IMR-90 (cell line): ENCODE measurements around the gene SULT1C4.

Experiments used
- POLR2A ChIP-seq: IDR thresholded peaks from 2 replicates; pipeline ENCODE4 v1.6.1; 2012; ENCODE audit warnings: mild to moderate bottlenecking, low read depth, low read length
- RFX5 ChIP-seq: IDR thresholded peaks from 2 replicates; pipeline ENCODE4 v1.8.0; 2012; ENCODE audit warnings: low read depth, mild to moderate bottlenecking, low read length, moderate library complexity
- TF ChIP-seq, protein P1 (sequence below): conservative IDR thresholded peaks from 2 replicates; pipeline ENCODE4 v1.5.1; 2012; ENCODE audit warnings: mild to moderate bottlenecking, low read depth, low read length, improper control_type of control experiment
- TF ChIP-seq, protein P2 (sequence below): fragments of 150-350 bp; IDR thresholded peaks from 2 replicates; pipeline ENCODE4 v1.6.1; 2016; ENCODE audit warnings: low read depth, mild to moderate bottlenecking, low read length, moderate library complexity, borderline replicate concordance

DNA sequence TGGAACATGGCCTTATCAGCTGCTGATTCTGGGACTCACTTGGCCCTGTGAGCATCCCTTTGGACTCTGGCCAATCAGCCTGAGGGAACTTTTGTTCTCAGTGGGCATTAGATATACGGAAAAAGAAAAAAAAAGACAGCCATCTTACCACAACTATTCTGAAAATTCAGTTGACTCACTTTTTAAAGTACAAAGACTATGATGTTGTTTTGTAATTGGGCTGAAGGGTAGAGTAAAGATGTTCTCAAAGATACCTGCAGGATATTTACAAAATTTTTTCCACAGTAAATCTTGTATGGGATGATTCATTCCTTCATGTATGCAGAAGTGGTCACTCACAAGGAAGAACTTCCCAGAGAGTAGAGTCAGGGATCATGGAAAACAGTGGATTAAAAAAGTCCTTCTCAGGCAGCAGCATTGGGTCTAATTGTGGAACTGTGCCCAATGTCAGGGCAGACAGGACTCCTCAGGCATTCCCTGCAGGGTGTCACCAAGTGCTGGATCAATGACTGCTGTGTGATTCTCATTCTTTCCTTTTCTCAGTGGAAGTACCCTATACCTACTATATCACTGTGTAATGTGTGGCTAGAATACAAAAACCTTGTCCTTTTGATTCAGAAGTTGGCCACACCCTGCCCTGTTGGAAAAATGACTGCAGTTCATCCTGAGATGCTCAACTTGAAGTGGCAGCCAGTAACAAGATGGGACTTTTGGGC, 35.4 kb downstream of the SULT1C4 start:
- no peak for TF ChIP-seq POLR2A
- no peak for TF ChIP-seq RFX5
- TF ChIP-seq, protein P1, sequence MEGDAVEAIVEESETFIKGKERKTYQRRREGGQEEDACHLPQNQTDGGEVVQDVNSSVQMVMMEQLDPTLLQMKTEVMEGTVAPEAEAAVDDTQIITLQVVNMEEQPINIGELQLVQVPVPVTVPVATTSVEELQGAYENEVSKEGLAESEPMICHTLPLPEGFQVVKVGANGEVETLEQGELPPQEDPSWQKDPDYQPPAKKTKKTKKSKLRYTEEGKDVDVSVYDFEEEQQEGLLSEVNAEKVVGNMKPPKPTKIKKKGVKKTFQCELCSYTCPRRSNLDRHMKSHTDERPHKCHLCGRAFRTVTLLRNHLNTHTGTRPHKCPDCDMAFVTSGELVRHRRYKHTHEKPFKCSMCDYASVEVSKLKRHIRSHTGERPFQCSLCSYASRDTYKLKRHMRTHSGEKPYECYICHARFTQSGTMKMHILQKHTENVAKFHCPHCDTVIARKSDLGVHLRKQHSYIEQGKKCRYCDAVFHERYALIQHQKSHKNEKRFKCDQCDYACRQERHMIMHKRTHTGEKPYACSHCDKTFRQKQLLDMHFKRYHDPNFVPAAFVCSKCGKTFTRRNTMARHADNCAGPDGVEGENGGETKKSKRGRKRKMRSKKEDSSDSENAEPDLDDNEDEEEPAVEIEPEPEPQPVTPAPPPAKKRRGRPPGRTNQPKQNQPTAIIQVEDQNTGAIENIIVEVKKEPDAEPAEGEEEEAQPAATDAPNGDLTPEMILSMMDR, result no peak
- TF ChIP-seq, protein P2, sequence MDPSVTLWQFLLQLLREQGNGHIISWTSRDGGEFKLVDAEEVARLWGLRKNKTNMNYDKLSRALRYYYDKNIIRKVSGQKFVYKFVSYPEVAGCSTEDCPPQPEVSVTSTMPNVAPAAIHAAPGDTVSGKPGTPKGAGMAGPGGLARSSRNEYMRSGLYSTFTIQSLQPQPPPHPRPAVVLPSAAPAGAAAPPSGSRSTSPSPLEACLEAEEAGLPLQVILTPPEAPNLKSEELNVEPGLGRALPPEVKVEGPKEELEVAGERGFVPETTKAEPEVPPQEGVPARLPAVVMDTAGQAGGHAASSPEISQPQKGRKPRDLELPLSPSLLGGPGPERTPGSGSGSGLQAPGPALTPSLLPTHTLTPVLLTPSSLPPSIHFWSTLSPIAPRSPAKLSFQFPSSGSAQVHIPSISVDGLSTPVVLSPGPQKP, result no peak
